ENCODE data around the gene HIF3A.
"Not testable (repeated sequence)": the region's sequence is repeated elsewhere in the genome, so short reads cannot be mapped to it uniquely, and the experiment has no call there.

Gene HIF3A

DNA sequence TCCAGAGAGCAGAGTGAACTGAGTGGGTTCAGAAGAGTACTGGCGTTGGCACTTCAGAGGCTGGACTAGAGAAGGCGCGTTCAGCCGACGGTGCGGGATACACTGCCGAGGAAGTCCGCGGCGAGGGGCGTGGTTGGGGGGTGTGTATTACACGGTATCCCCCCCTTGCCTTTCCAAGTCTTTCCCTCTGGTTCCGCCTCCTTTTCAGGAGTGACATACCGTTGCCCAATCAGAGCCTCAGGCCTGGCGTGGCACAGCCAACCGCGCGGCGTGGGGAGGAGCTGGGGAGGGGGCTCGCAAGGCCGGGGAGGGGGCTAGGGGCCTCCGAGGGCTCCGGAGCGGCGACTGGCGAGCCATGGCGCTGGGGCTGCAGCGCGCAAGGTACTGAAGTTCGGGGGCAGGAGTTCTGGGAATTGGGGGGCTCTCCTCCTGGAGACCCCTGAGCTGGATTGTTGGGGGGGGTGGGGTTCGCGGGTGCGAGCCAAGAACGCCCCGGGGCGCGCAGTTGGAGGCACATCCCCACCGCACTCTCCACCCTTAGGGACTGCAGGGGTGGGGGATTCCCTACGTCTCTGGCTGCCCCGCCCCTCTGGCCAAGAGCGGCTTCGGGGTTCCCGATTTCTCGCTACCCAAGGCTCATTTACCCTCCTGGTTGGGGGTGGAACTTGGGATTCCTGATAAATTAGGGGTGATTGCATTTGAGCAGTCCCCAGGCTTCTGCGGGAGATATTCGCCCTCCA, at the start of gene HIF3A:
TSS of gene HIF3A (plus strand) at position 321 of the 740 bp plus-strand sequence. CDS start at position 356, 35 bp downstream.
- no peak for DNase-seq
- in situ Hi-C loops (cut with HindIII; ENCODE audit: low pct_ligation_motif_present, low pct_unique_long_range_greater_than_20kb, low sequenced_read_pairs): no loop called here

DNA sequence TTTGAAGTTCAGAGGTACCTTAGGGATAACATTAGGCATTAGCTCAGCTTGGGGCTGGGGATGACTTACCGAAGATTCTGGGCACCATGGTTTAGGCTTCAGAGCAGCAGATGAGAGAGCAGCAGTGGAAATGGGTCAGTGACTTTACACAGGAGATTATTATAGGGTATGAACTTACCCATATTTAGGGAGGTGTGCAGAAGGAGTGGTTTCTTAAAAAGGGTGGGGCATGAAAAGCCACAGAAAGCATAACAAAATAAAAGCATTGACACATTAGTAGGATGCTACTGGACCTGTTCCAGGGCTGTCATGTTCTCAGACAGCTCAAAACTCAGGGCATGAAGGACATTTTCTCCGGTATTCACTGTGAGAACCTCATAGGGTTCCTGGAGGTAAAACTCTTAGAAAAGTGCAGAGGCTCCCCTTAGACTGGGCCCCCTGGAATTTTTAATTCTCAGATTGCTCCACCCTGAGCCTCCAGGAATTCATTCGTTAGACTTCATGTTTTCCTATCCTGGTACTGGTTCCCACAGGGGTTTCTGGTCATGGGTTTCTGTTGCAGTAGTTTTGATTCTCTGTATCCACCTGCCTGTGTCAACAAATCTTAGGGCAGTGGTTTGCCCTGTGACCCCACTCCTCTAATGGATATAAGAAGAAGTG, 46.6 kb upstream of the HIF3A start:
- no peak for DNase-seq
- in situ Hi-C loops (cut with HindIII; ENCODE audit: low pct_ligation_motif_present, low pct_unique_long_range_greater_than_20kb, low sequenced_read_pairs): no loop called here

DNA sequence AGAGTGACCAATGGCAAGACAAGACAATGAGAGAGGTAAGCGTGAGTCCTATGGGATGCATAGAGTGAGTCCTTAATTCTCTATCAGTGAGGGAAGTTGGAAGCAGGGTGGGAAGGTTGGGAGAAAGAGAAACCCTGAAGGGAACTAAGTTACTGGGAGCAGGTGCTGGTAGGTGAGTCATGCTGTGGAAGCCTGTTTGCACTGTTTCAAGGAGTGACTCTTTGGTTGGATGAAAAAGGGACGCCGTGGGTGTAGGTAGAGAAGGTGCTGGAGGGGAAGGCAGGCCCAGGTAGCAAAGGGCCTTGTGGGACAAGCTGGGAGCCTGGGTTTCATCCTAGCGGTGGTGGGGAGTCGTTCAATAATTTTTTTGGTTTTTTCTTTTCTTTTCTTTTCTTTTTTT, 45.4 kb upstream of the HIF3A start:
- in situ Hi-C loops (cut with HindIII; ENCODE audit: low pct_ligation_motif_present, low pct_unique_long_range_greater_than_20kb, low sequenced_read_pairs): no loop called here
- no peak for DNase-seq

DNA sequence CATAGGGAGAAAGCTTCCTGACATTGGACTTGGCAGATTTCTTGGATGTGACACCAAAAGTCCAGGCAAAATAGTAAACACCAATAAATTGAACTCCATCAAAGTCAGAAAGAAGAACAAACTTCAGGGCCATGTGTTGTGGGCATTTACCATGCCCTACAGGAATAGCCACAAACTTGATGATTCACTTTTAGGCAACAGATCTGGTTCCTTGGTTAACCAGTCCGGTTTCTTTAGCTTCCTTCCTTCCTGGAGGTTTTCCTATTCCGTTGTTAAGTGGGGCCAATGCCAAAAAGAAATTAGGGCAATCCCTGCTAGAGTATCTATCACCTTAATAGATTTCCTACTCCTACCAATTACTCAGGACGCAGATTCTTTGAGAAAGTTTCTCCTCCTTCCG, 42.1 kb upstream of the HIF3A start:
- no peak for DNase-seq
- in situ Hi-C loops (cut with HindIII; ENCODE audit: low pct_ligation_motif_present, low pct_unique_long_range_greater_than_20kb, low sequenced_read_pairs): no loop called here

DNA sequence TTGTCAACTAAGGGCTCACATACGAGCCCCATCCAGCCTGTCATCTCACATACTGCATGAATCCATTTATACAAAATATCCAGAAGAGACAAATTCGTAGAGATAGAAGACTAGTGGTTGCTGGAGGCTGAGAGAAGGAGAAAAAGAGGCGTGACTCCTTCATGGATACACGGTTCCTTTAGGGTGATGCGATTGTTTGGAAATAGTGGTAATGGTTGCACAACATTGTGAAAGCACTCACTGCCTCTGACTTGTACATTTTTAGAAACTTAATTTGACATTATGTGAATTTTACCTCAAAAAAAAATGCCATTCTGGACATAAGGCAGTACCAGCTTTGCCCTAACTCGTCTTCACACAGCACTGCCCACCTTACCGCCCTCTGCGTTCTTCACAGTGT, 40.0 kb upstream of the HIF3A start:
- no peak for DNase-seq
- in situ Hi-C loops (cut with HindIII; ENCODE audit: low pct_ligation_motif_present, low pct_unique_long_range_greater_than_20kb, low sequenced_read_pairs): no loop called here

DNA sequence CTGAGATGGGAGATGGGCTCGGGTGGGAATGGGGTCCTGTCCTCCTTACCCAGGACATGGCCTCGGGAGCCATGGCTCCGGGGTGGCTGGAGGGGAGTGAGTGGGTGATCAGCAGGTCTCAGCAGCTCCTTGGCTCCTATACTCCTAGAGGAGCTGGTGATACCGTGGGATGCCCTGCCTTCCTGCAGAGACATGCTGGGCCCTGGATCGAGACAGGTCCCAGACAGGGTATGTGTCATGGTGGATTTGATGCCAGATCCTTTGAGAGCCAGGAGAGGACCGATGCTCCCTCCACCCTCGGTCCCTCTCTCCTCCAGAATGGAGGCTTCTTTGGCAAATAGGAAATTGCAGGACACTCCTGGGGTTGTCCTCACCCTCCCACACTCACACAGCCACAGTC, 35.3 kb upstream of the HIF3A start:
- DNase-seq; in situ Hi-C loops (cut with HindIII; ENCODE audit: low pct_ligation_motif_present, low pct_unique_long_range_greater_than_20kb, low sequenced_read_pairs): not testable (repeated sequence)

DNA sequence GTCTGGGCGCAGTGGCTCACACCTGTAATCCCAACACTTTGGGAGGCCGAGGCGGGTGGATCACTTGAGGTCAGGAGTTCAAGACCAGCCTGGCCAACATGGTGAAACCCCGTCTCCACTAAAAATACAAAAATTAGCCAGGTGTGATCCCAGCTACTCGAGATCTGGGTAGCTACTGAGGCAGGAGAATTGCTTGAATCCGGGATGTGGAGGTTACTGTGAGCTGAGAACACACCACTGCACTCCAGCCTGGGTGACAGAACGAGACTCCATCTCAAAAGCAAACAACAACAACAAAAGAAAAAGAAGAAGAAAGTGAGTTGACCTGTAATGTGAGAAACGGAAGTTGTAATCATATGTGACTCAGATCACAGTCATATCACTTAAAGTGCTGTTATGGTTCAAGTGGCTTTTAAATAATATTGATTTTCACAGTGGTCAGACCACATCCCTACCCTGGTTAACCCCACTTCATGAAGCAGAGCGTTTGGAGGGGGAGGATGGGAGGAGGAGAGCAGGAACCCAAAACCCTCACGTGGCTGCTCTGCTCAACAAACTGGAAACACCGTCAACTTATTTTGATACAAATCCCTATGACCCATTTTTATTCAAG, 34.1 kb upstream of the HIF3A start:
- in situ Hi-C loops (cut with HindIII; ENCODE audit: low pct_ligation_motif_present, low pct_unique_long_range_greater_than_20kb, low sequenced_read_pairs): not testable (repeated sequence)
- DNase-seq: peak; percentile 57

DNA sequence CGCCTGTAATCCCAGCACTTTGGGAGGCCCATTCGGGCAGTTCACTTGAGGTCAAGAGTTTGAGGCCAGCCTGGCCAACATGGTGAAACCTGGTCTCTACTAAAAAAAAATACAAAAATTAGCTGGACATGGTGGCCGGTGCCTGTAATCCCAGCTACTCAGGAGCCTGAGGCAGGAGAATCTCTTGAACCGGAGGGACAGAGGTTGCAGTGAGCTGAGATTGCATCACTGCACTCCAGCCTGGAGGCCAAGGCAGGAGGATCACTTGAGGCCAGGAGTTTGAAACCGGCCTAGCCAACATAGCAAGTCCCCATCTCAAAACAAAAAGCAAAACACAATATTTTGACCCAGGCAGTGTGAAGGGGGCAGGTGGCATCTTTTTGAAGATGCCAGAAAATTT, 32.0 kb upstream of the HIF3A start:
- in situ Hi-C loops (cut with HindIII; ENCODE audit: low pct_ligation_motif_present, low pct_unique_long_range_greater_than_20kb, low sequenced_read_pairs); DNase-seq: not testable (repeated sequence)

DNA sequence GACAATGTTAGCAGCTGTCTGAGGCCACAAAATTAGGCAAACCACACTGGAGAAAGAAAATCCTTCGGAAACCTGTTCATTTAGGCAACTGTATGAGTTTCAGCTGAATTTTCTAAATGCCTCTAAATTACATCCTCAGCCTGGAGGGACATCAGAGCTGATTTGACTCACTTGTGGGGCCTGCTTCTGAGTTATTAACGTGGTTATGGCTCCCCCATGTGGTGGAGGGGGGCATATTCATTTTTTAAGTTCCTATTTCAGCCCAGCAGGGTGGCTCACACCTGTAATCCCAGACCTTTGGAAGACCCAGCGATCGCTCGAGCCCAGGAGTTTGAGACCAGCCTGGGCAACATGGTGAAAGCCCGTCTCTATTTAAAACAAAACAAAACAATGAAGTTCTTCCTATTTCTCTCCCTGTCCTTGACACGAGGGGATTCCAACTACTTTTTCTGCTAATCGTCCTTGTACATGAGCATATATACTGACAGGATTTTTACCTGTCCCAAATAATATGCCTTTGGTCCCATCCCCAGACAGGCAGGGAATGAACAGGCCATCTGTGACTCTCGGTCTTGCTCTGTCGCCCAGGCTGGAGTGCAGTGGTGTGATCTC, 31.5 kb upstream of the HIF3A start:
- peak; percentile 69 for DNase-seq
- in situ Hi-C loops (cut with HindIII; ENCODE audit: low pct_ligation_motif_present, low pct_unique_long_range_greater_than_20kb, low sequenced_read_pairs): no loop called here

DNA sequence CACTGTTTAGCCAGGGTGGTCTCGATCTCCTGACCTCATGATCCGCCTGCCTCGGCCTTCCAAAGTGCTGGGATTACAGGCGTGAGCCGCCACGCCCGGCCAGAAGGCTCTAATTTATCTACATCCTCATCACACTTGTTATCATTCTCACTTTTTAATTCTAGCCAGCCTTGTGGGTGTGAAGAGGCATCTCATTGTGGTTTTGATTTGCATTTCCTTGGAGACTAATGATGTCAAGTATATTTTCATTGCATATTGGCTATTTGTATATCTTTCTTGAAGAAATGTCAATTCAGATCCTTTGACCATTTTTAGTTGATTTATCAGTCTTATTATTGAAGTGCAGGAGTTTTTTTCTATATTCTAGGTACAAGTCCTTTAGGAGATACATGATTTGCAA, 27.7 kb upstream of the HIF3A start:
- in situ Hi-C loops (cut with HindIII; ENCODE audit: low pct_ligation_motif_present, low pct_unique_long_range_greater_than_20kb, low sequenced_read_pairs): no loop called here
- DNase-seq: no peak

DNA sequence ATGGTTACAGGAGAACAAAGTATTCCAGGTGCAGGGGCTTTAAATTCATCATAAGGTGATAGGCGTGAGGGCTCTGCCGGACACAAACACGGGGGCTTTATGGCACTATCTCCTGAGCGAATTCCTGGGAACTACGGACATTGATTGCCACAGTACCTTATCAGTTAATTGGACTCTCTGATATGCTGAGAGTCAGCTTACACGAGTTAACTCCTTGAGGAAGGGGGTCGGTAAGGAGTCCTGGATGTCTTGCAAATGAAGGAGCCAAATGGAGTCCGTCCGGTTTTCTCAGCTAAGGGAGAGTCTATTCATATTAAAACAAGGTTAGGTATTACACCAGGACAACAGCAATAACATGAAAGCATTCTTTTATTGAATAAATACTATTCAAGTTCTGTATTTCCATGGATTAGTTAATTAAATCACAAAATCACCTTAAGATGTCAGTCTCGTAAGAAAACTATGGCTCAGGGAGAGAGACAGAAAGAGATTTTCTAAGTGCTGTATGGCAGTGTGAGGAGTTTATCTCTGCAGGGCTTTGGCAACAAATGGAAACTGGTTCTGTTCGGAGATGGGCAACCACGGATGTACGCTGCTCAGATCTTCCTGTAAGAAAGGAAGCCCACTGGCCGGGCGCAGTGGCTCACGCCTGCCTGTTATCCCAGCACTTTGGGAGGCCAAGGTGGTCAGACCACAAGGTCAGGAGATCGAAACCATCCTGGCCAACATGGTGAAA, 26.2 kb upstream of the HIF3A start:
- in situ Hi-C loops (cut with HindIII; ENCODE audit: low pct_ligation_motif_present, low pct_unique_long_range_greater_than_20kb, low sequenced_read_pairs): no loop called here
- DNase-seq: no peak

DNA sequence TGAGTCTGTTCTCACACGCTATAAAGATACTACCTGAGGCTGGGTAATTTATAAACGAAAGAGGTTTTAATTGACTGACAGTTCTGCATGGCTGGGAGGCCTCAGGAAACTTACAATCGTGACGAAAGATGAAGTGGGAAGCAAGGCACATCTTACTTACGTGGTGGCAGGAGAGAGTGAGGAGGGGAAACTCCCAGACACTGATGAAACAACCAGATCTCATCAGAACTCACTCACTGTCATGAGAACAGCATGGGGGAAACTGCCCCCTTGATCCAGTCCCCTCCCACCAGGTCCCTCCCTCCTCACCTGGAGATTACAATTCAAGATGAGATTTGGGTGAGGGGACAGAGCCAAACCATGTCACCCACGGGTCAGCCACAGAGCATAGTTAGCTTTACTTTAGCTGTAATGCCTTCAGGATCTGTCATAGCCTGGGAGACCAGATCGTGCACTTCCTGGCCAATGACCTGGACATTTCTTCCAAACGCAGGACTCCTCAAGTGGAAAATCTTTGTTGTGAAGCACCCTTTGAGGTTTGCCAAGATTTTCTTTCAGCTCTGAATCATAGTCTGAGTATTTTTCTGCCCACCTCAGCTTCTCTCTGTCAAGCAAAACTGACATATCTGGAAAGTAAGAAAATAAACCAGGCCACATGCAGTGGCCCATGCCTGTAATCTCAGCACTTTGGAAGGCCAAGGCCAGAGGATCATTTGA, 25.2 kb upstream of the HIF3A start:
- in situ Hi-C loops (cut with HindIII; ENCODE audit: low pct_ligation_motif_present, low pct_unique_long_range_greater_than_20kb, low sequenced_read_pairs): no loop called here
- DNase-seq: peak; percentile 96

DNA sequence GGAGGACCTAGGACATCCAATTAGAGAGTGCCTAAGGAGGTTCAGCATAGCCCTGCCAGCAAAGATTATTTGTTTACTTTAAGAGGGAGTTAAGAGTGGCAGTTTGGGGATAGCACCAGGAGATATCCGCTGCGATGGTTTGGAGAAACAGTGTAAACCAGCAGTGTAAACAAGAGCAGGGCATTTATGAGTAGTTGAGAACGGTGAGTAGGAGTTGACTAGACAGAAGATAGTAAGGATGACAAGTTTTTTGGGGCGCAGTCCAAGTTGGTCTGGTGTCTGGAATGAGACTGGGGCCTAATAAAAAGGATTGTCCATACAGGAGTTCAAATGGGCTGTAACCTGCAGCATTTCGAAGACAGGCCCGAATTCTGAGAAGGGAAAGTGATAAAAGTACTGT, 22.9 kb upstream of the HIF3A start:
- DNase-seq; in situ Hi-C loops (cut with HindIII; ENCODE audit: low pct_ligation_motif_present, low pct_unique_long_range_greater_than_20kb, low sequenced_read_pairs): not testable (repeated sequence)

DNA sequence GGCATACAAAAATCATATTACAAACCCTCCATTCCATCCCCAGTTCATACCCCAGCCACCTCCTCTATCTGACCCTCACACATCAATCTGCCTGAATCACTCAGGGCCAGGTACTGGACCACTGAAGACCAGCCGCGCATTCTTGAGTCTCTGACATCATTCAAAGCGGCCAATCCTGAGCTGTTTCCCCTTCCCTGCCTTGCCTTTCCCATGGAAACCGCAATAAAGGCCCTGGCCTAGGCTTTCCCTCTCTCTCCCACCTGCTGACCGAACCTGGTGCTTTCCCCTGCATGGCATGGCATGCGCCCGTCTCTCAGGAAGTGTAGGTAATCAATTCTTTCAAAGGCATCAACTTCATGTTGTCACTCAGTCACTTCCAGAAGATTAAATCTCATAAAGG, 17.7 kb upstream of the HIF3A start:
- no peak for DNase-seq
- in situ Hi-C loops (cut with HindIII; ENCODE audit: low pct_ligation_motif_present, low pct_unique_long_range_greater_than_20kb, low sequenced_read_pairs): no loop called here

DNA sequence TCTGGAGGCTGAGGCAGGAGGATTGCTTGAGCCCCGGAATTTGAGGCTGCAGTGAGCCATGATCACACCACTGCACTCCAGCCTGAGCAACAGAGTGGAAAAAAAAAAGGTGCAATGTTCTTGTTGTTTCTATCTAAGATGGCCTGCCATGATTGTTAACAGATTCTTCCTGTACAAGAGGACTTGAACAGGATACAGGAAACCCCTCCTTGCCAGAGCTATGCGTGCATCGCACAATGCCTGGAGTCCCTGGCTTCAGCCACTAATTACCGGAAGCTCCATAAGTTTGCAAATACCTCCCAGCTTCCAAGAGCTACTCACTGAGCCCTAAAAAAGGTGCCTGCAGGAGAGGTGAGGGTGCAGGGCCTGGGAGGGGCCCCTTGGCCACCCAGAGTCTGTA, 13.1 kb upstream of the HIF3A start:
- no peak for DNase-seq

DNA sequence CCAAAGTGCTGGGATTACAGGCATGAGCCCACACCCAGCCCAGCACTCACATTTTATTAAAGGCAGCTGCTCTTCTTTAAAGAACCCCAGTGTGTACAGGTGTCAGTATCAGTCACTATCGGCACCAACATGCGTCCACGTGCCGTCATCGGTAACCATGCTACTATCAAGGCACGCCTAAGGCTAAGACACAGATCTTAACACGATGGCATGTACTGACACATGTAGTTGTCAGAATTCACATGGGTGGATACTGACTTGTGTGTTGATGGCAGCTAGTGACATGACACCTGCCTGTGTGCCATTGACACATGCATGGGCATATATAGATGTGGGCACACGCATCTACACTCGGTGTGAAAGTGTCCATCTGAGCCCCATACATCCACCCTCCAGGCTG, 12.2 kb upstream of the HIF3A start:
- DNase-seq: no peak
- in situ Hi-C loops (cut with HindIII; ENCODE audit: low pct_ligation_motif_present, low pct_unique_long_range_greater_than_20kb, low sequenced_read_pairs): no loop called here

More for the DNA sequence above, 13.1 kb upstream of the HIF3A start:
- in situ Hi-C loops (cut with HindIII; ENCODE audit: low pct_ligation_motif_present, low pct_unique_long_range_greater_than_20kb, low sequenced_read_pairs): no loop called here

DNA sequence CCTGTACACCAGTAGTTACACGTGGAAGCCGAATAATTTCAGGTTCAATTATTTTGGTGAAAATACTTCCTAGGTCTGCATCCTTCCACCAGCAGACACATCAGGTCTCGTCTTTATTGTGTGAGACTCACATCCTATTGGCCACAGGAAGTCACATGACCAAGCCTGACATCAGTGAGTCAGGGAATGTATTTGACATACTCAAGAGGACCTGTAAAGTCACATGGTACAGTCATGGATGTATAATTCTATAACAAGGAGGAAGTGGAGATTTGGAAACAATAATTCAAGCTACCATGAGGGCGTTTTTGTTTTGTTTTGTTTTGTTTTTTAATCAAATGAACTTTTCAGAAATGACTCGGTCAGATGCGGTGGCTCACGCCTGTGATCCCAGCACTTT, 9.3 kb upstream of the HIF3A start:
- in situ Hi-C loops (cut with HindIII; ENCODE audit: low pct_ligation_motif_present, low pct_unique_long_range_greater_than_20kb, low sequenced_read_pairs): no loop called here
- no peak for DNase-seq

DNA sequence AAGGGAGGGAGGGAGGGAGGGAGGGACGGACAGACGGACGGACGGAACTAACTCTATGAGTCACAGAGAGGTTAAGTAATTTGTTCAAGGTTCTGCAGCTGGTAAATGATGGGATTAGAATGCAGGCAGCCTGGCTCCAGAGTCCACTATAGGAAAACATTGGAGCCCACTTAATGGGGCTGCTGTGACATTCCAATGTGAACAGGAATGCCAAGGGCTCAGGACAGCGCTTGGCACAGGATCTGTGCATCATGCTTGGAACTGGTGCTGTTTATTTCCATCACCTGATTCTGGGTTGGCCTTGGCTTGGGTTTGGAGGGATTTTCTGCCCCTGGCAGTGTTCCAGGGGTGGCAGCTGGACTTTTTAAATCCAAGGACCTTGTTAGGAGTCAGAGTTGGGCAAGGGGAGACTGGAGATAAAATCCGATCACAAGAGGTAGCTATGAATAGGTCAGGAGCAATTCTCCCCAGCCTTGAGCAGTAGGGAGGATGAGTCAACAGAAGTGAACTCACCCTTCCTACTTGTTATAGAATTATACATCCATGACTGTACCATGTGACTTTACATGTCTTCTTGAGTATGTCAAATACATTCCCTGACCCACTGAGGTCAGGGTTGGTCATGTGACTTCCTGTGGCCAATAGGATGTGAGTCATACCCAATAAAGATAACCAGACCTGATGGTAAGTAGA, 7.8 kb upstream of the HIF3A start:
- in situ Hi-C loops (cut with HindIII; ENCODE audit: low pct_ligation_motif_present, low pct_unique_long_range_greater_than_20kb, low sequenced_read_pairs): no loop called here
- peak; percentile 79 for DNase-seq
